H1 (cell line): Measurements from ENCODE around the gene QSOX2. TPM values are rescaled to one million over a fixed set of nuclear protein-coding genes. Genes with fewer than 3 reads are reported as not detected.
A peak's percentile ranks its signal among the peaks of the same experiment; 100 is the strongest.

Experiments used
- CTCF ChIA-PET: fragments of 300-600 bp; sonication (Branson Sonifier 250); formaldehyde crosslinking; loops from one replicate; lab custom pipeline; 2021; ENCODE audit not compliant: partially characterized antibody; lab: Charles Lee
- POLR2A ChIA-PET: fragments of 300-600 bp; sonication (Branson Sonifier 250); formaldehyde crosslinking; loops from one replicate; lab custom pipeline; 2021; ENCODE audit warnings: inconsistent platforms; ENCODE audit not compliant: partially characterized antibody; lab: Charles Lee
- DNase-seq, 2 experiments: peaks; one replicate each; pipeline versions ENCODE4 v3.0.0 to v3.0.0-alpha.2; 2010 to 2022; ENCODE audit warnings: low spot score in 2 of 2, low read depth in 1 of 2, mixed read lengths in 1 of 2
- FAIRE-seq: peaks from 2 replicates; lab custom pipeline; 2011; peaks lifted over from hg19 to GRCh38; lab: Jason Lieb, UNC
- H2AFZ ChIP-seq: 2 replicates; pipeline ENCODE4 v1.8.1; 2012; ENCODE audit warnings: low read length, inconsistent platforms
- H2AK5ac ChIP-seq: 2 replicates; pipeline ENCODE4 v1.6.1; 2013; ENCODE audit warnings: low read depth, low read length
- H2BK120ac ChIP-seq: replicated peaks from 2 replicates; pipeline ENCODE3; 2013; ENCODE audit warnings: low read depth, low read length, inconsistent platforms
- H2BK12ac ChIP-seq: 2 replicates; pipeline ENCODE4 v1.6.1; 2013; ENCODE audit warnings: low read depth, low read length
- H2BK15ac ChIP-seq: 2 replicates; pipeline ENCODE4 v1.6.1; 2013; ENCODE audit warnings: low read length
- H2BK20ac ChIP-seq: 2 replicates; pipeline ENCODE4 v1.6.1; 2013; ENCODE audit warnings: low read length
- H2BK5ac ChIP-seq: 2 replicates; pipeline ENCODE4 v1.6.1; 2013; ENCODE audit warnings: low read depth, low read length
- H3K14ac ChIP-seq: 2 replicates; pipeline ENCODE4 v1.6.1; 2013; ENCODE audit warnings: inconsistent platforms; ENCODE audit not compliant: insufficient read length
- H3K18ac ChIP-seq: 2 replicates; pipeline ENCODE4 v1.6.1; 2013; ENCODE audit warnings: low read length; ENCODE audit errors: extremely low read depth
- H3K23ac ChIP-seq: 2 replicates; pipeline ENCODE4 v1.6.1; 2013; ENCODE audit warnings: inconsistent platforms; ENCODE audit not compliant: insufficient read length
- H3K23me2 ChIP-seq: 2 replicates; pipeline ENCODE4 v1.6.1; 2013; ENCODE audit warnings: low read depth, low read length
- H3K27ac ChIP-seq: 2 replicates; pipeline ENCODE4 v1.6.1; 2011; ENCODE audit warnings: low read depth, low read length, inconsistent platforms
- H3K27me3 ChIP-seq, 4 experiments: replicated peaks in 1 of 4; 1 replicate in 1 of 4; 2 replicates in 3 of 4; pipeline versions ENCODE4 v1.6.1 to v1.8.1; 2011 to 2013; ENCODE audit warnings: low read length in 3 of 4, mild to moderate bottlenecking in 3 of 4, inconsistent platforms in 2 of 4, mixed read lengths in 2 of 4, moderate library complexity in 1 of 4; ENCODE audit not compliant: control insufficient read depth in 3 of 4, insufficient read depth in 3 of 4; ENCODE audit errors: extremely low read depth in 1 of 4
- H3K36me3 ChIP-seq, 4 experiments: 2 replicates each; pipeline versions ENCODE4 v1.6.1 to v1.8.1; 2011 to 2013; ENCODE audit warnings: mild to moderate bottlenecking in 4 of 4, low read length in 3 of 4, moderate library complexity in 2 of 4, control low read depth in 1 of 4, inconsistent platforms in 1 of 4; ENCODE audit not compliant: insufficient read depth in 4 of 4, control insufficient read depth in 2 of 4
- H3K4ac ChIP-seq: replicated peaks from 2 replicates; pipeline ENCODE3; 2013; ENCODE audit warnings: low read length, low read depth, mixed read lengths, inconsistent platforms; ENCODE audit not compliant: insufficient read length
- H3K4me1 ChIP-seq, 4 experiments: replicated peaks in 1 of 4; 1 replicate in 1 of 4; 2 replicates in 3 of 4; pipeline versions ENCODE4 v1.6.1 to v1.8.1; 2011 to 2013; ENCODE audit warnings: low read length in 3 of 4, inconsistent platforms in 2 of 4, mixed read lengths in 1 of 4; ENCODE audit not compliant: insufficient read depth in 4 of 4, control insufficient read depth in 3 of 4
- H3K4me2 ChIP-seq, 2 experiments: 2 replicates each; pipeline versions ENCODE4 v1.6.1 to v1.8.1; 2011 to 2013; ENCODE audit warnings: low read depth in 2 of 2, low read length in 2 of 2, control low read depth in 1 of 2, inconsistent platforms in 1 of 2, mild to moderate bottlenecking in 1 of 2; ENCODE audit not compliant: insufficient read depth in 1 of 2
- H3K4me3 ChIP-seq, 4 experiments: fragments of 200-600, 300-600 bp in 1 of 4; sonication (generic), shearing (Covaris generic), sonication (Bioruptor Twin) in 1 of 4; 2 replicates each; pipeline versions ENCODE4 v1.5.1 to v1.8.1; 2011 to 2016; ENCODE audit warnings: low read length in 4 of 4, low read depth in 3 of 4, control low read depth in 2 of 4, inconsistent platforms in 2 of 4, mild to moderate bottlenecking in 2 of 4, mixed read lengths in 1 of 4, moderate library complexity in 1 of 4; ENCODE audit not compliant: insufficient read depth in 2 of 4; ENCODE audit errors: extremely low read depth in 1 of 4
- H3K56ac ChIP-seq: replicated peaks from 2 replicates; pipeline ENCODE3; 2013; ENCODE audit warnings: low read depth, mild to moderate bottlenecking, mixed read lengths, low read length, inconsistent platforms; ENCODE audit not compliant: insufficient read length
- H3K79me1 ChIP-seq: 2 replicates; pipeline ENCODE4 v1.6.1; 2013; ENCODE audit warnings: low read depth, low read length, control low read depth
- H3K79me2 ChIP-seq, 2 experiments: 2 replicates each; pipeline versions ENCODE4 v1.6.1 to v1.8.1; 2012 to 2013; ENCODE audit warnings: low read length in 2 of 2, mild to moderate bottlenecking in 2 of 2, inconsistent platforms in 1 of 2; ENCODE audit not compliant: insufficient read depth in 2 of 2, control insufficient read depth in 1 of 2
- H3K9ac ChIP-seq, 4 experiments: replicated peaks in 1 of 4; 1 replicate in 1 of 4; 2 replicates in 3 of 4; pipeline versions ENCODE4 v1.6.1 to v1.8.1; 2011 to 2013; ENCODE audit warnings: low read depth in 3 of 4, low read length in 3 of 4, control low read depth in 2 of 4, mild to moderate bottlenecking in 2 of 4, moderate library complexity in 2 of 4, inconsistent platforms in 1 of 4; ENCODE audit errors: extremely low read depth in 1 of 4
- H3K9me3 ChIP-seq, 2 experiments: 2 replicates each; pipeline versions ENCODE4 v1.6.1 to v1.8.1; 2012 to 2013; ENCODE audit warnings: mild to moderate bottlenecking in 2 of 2, moderate library complexity in 2 of 2, control low read depth in 1 of 2, inconsistent platforms in 1 of 2, low read depth in 1 of 2, low read length in 1 of 2, mixed read lengths in 1 of 2; ENCODE audit not compliant: insufficient read depth in 2 of 2
- H4K20me1 ChIP-seq, 2 experiments: replicated peaks in 1 of 2; 2 replicates each; pipeline versions ENCODE3 to v1.8.1; 2011 to 2013; ENCODE audit warnings: inconsistent platforms in 2 of 2, low read length in 2 of 2, mild to moderate bottlenecking in 1 of 2; ENCODE audit not compliant: insufficient read depth in 2 of 2, control insufficient read depth in 1 of 2
- H4K5ac ChIP-seq: 2 replicates; pipeline ENCODE4 v1.6.1; 2013; ENCODE audit warnings: low read length, low read depth, mixed read lengths, inconsistent platforms; ENCODE audit not compliant: insufficient read length
- H4K8ac ChIP-seq: 2 replicates; pipeline ENCODE4 v1.8.0; 2013; ENCODE audit warnings: mild to moderate bottlenecking, moderate library complexity, low read length, inconsistent platforms; ENCODE audit not compliant: insufficient read depth; ENCODE audit errors: extremely low read depth
- H4K91ac ChIP-seq: replicated peaks from 2 replicates; pipeline ENCODE3; 2013; ENCODE audit warnings: low read length, mixed read lengths, inconsistent platforms; ENCODE audit not compliant: insufficient read length
- ASH2L ChIP-seq: fragments of 200-600, 300-600 bp; sonication (generic); IDR thresholded peaks from one replicate; pipeline ENCODE4 v1.7.1; 2017; ENCODE audit warnings: low read length
- BACH1 ChIP-seq: IDR thresholded peaks from 2 replicates; pipeline ENCODE4 v1.6.1; 2012; ENCODE audit warnings: low read length, improper control_type of control experiment
- CREB1 ChIP-seq: IDR thresholded peaks from 2 replicates; pipeline ENCODE4 v1.6.1; 2012; ENCODE audit warnings: inconsistent platforms
- HDAC2 ChIP-seq, 2 experiments: fragments of 300-600 bp in 1 of 2; sonication (generic) in 1 of 2; IDR thresholded peaks; 2 replicates each; pipeline ENCODE4 v1.6.1; 2011 to 2012; ENCODE audit warnings: low read depth in 2 of 2, low read length in 2 of 2, mild to moderate bottlenecking in 2 of 2, moderate library complexity in 2 of 2, borderline replicate concordance in 1 of 2, inconsistent platforms in 1 of 2
- NANOG ChIP-seq: IDR thresholded peaks from 2 replicates; pipeline ENCODE4 v1.6.1; 2011; ENCODE audit warnings: low read length, low read depth, mild to moderate bottlenecking, inconsistent platforms; ENCODE audit not compliant: insufficient read depth, poor library complexity, severe bottlenecking
- PHF8 ChIP-seq: fragments of 200-600 bp; sonication (generic); conservative IDR thresholded peaks from 2 replicates; pipeline ENCODE4 v1.7.1; 2012; ENCODE audit warnings: low read depth, mild to moderate bottlenecking, inconsistent platforms, low read length, moderate library complexity
- POLR2A ChIP-seq, 2 experiments: IDR thresholded peaks; 1 replicate in 1 of 2; 2 replicates in 1 of 2; pipeline ENCODE4 v1.6.1; 2011; ENCODE audit warnings: low read depth in 2 of 2, low read length in 2 of 2, mild to moderate bottlenecking in 2 of 2; ENCODE audit errors: control extremely low read depth in 1 of 2
- SAP30 ChIP-seq: fragments of 300-600 bp; sonication (generic); IDR thresholded peaks from 2 replicates; pipeline ENCODE4 v1.7.1; 2012; ENCODE audit warnings: low read length, moderate library complexity, mild to moderate bottlenecking, inconsistent platforms; ENCODE audit not compliant: insufficient read depth, insufficient replicate concordance
- SIRT6 ChIP-seq: IDR thresholded peaks from one replicate; pipeline ENCODE4 v1.7.1; 2012; ENCODE audit warnings: low read length, inconsistent platforms
- SP2 ChIP-seq: IDR thresholded peaks from 2 replicates; pipeline ENCODE4 v1.6.1; 2012; ENCODE audit warnings: mild to moderate bottlenecking, low read length, inconsistent platforms
- SP4 ChIP-seq: IDR thresholded peaks from 2 replicates; pipeline ENCODE4 v1.6.1; 2012; ENCODE audit warnings: low read length, inconsistent platforms
- TBP ChIP-seq: IDR thresholded peaks from 2 replicates; pipeline ENCODE4 v1.6.1; 2011; ENCODE audit warnings: low read depth, low read length, improper control_type of control experiment
- WGBS, 2 experiments: shearing (Covaris generic) in 1 of 2; methylation state at CpG; one replicate each; pipeline versions ENCODE4 v1.1.6 to v1.1.7; 2013 to 2015; ENCODE audit warnings: low lambda C conversion rate in 2 of 2, mixed read lengths in 2 of 2, inconsistent platforms in 1 of 2, low coverage in 1 of 2, missing lambda C conversion rate in 1 of 2; ENCODE audit not compliant: insufficient replicate concordance in 2 of 2, insufficient coverage in 1 of 2, insufficient read length in 1 of 2; ENCODE audit errors: extremely low coverage in 1 of 2, missing lambda C conversion rate in 1 of 2; 5-methylcytosine and 5-hydroxymethylcytosine counted together
- polyA plus RNA-seq, 7 experiments: library from polyadenylated mRNA; depleted of rRNA in 3 of 7; stranded (reverse) in 5 of 7; unstranded in 2 of 7; fragments of >200 nt in 5 of 7; fragments of 200-250 nt in 2 of 7; gene quantifications; 1 replicate in 5 of 7; 2 replicates in 1 of 7; 4 replicates in 1 of 7; pipeline versions ENCODE4 v1.2.1 to v1.2.3, GENCODE V29; 2011 to 2013; ENCODE audit warnings: missing spikeins in 2 of 7, mixed read lengths in 2 of 7
- total RNA-seq: library from RNA; stranded (reverse); fragmentation: NEBNext Ultra II Directional; extraction: Animal tissue kit (Norgen Biotek cat#: 25700); gene quantifications from 2 replicates; pipeline ENCODE4 v1.2.1, GENCODE V29; 2021

QSOX2 gene
- total and polyA plus RNA-seq, 2 of the 8 experiments (the other 6 are each of a cell fraction or from before 2014, with no cell fraction given) = 18.0 to 28.6 TPM

- Histone ChIP-seq H2BK120ac (no peak overlapping the region), H4K8ac (peak overlapping the region; percentile 35; the same call in 1 of the 2 replicates), H3K27me3 (no peaks in the 10 kb centered on the region), H2AFZ (no peak overlapping the region), H3K18ac (no peak overlapping the region), H3K79me2 (no peaks in the 10 kb centered on the region), H2AK5ac (no peak overlapping the region), H4K5ac (no peak overlapping the region), H2BK5ac (0 out of 2 replicates have a peak overlapping the region, but pooled peaks have one; percentile 60), H3K4me1 (peaks cover 0 to 4% (median 2%) of the 10 kb centered on the region in 4 experiments; a peak in 3 of 7 replicates), H3K9ac (0 out of 7 replicates have a peak overlapping the region, but pooled peaks of 1 of the 4 experiments have one; percentile 11), H3K27ac (no peak overlapping the region), H3K9me3 (no peaks in the 10 kb centered on the region), H3K23ac (no peak overlapping the region), H3K4me3 (no peak overlapping the region), H3K36me3 (no peaks in the 10 kb centered on the region), H3K4ac (peak overlapping the region; percentile 69), H2BK20ac (no peak overlapping the region), H4K91ac (no peak overlapping the region), H3K23me2 (no peaks in the 10 kb centered on the region), H3K14ac (no peak overlapping the region), H3K4me2 (no peak overlapping the region), H2BK12ac (no peak overlapping the region; the same call in 1 of the 2 replicates), H3K56ac (no peak overlapping the region), H2BK15ac (no peak overlapping the region), H4K20me1 (no peaks in the 10 kb centered on the region), H3K79me1 (no peaks in the 10 kb centered on the region)
- ChIA-PET POLR2A (interaction anchor here (1.2 kb wide), 1 partner anchor 136 kb away, joined by 3 read pairs; no protein-coding TSS in a partner anchor), CTCF (interaction anchor here (0.6 to 3.8 kb wide), 11 partner anchors 9 to 313 kb away, joined by 3 to 40 read pairs (median 3); no protein-coding TSS in a partner anchor)
- no peak for DNase-seq
- no peak for FAIRE-seq
- 94% methylated on average over 33 of the region's 39 CpGs; no CpG with 5 or more reads in 1 of the 2 experiments for WGBS, 2 experiments
- no peak for TF ChIP-seq SAP30
- no peak for TF ChIP-seq TBP
- no peak for TF ChIP-seq SIRT6
- no peak for TF ChIP-seq BACH1
- no peak for TF ChIP-seq PHF8
- no peak for TF ChIP-seq SP2
- TF ChIP-seq HDAC2 (IDR thresholded peaks at IDR 0.05; ENCODE audit: borderline replicate concordance in 1 of 2, low read depth in 2 of 2, low read length in 2 of 2) = no peak
- TF ChIP-seq NANOG = no peak
- no peak for TF ChIP-seq SP4
- TF ChIP-seq POLR2A (IDR thresholded peaks at IDR 0.05; ENCODE audit: control extremely low read depth in 1 of 2, low read depth in 2 of 2, low read length in 2 of 2) = no peak
- TF ChIP-seq ASH2L = no peak
- no peak for TF ChIP-seq CREB1
These were observed 36.0 kb upstream of the QSOX2 start for GRCh38 chr9:136281421-136282271.
